Liver (tissue), 9 donors: ENCODE results near the gene EML6. TPM values are rescaled to one million over a fixed set of nuclear protein-coding genes. Genes with fewer than 3 reads are reported as not detected.

ENCODE experiments used
- DNase-seq: peaks from one replicate; pipeline ENCODE4 v3.0.0-alpha.2; 2017; ENCODE audit warnings: low spot score
- H3K27ac ChIP-seq, 2 donors: one replicate each; pipeline ENCODE4 v1.7.0; 2013; ENCODE audit warnings: inconsistent platforms in 2 of 2, low read length in 2 of 2, control low read depth in 1 of 2, low read depth in 1 of 2, mild to moderate bottlenecking in 1 of 2
- H3K27me3 ChIP-seq, 4 donors: one replicate each; pipeline versions ENCODE4 v1.6.1 to v1.7.0; 2013; ENCODE audit warnings: low read length in 3 of 4, inconsistent platforms in 1 of 4, mild to moderate bottlenecking in 1 of 4, moderate library complexity in 1 of 4; ENCODE audit not compliant: control insufficient read depth in 4 of 4, insufficient read depth in 4 of 4
- H3K36me3 ChIP-seq, 4 donors: one replicate each; pipeline versions ENCODE4 v1.6.1 to v1.7.0; 2013; ENCODE audit warnings: low read length in 3 of 4, mild to moderate bottlenecking in 3 of 4, low read depth in 1 of 4, moderate library complexity in 1 of 4; ENCODE audit not compliant: control insufficient read depth in 4 of 4, insufficient read depth in 3 of 4
- H3K4me1 ChIP-seq, 4 donors: one replicate each; pipeline versions ENCODE4 v1.6.1 to v1.7.0; 2013; ENCODE audit warnings: low read length in 3 of 4, mild to moderate bottlenecking in 3 of 4, moderate library complexity in 1 of 4; ENCODE audit not compliant: control insufficient read depth in 4 of 4, insufficient read depth in 4 of 4
- H3K4me3 ChIP-seq, 3 donors: one replicate each; pipeline versions ENCODE4 v1.6.1 to v1.7.0; 2013; ENCODE audit warnings: low read length in 3 of 3, control low read depth in 1 of 3, low read depth in 1 of 3, mild to moderate bottlenecking in 1 of 3
- H3K9ac ChIP-seq, 2 donors: one replicate each; pipeline ENCODE4 v1.7.0; 2013; ENCODE audit warnings: low read length in 2 of 2, mild to moderate bottlenecking in 2 of 2, moderate library complexity in 2 of 2, control low read depth in 1 of 2, low read depth in 1 of 2
- H3K9me3 ChIP-seq, 4 donors: one replicate each; pipeline versions ENCODE4 v1.6.1 to v1.7.0; 2013; ENCODE audit warnings: low read length in 3 of 4; ENCODE audit not compliant: control insufficient read depth in 4 of 4
- CTCF ChIP-seq: fragments of 150-350 bp; IDR thresholded peaks from 2 replicates; pipeline ENCODE4 v1.5.1; 2017; ENCODE audit warnings: improper control_type of control experiment, low read depth, low read length; ENCODE audit not compliant: missing input control
- EGR1 ChIP-seq, 2 donors: IDR thresholded peaks; 2 replicates each; pipeline ENCODE4 v1.6.1; 2016 to 2018; ENCODE audit warnings: antibody characterized with exemption in 2 of 2, low read depth in 2 of 2
- FOXA2 ChIP-seq: IDR thresholded peaks from 2 replicates; pipeline ENCODE4 v1.6.1; 2016; ENCODE audit warnings: antibody characterized with exemption
- GABPA ChIP-seq, 2 donors: IDR thresholded peaks in 1 of 2; conservative IDR thresholded peaks in 1 of 2; 2 replicates each; pipeline ENCODE4 v1.6.1; 2016; ENCODE audit warnings: antibody characterized with exemption in 2 of 2, mild to moderate bottlenecking in 1 of 2, moderate library complexity in 1 of 2
- HNF4A ChIP-seq, 2 donors: conservative IDR thresholded peaks; 2 replicates each; pipeline ENCODE4 v1.6.1; 2016; ENCODE audit warnings: antibody characterized with exemption in 2 of 2, mild to moderate bottlenecking in 2 of 2
- JUND ChIP-seq, 2 donors: IDR thresholded peaks; 2 replicates each; pipeline ENCODE4 v1.6.1; 2016; ENCODE audit warnings: antibody characterized with exemption in 2 of 2
- MAX ChIP-seq: IDR thresholded peaks from 2 replicates; pipeline ENCODE4 v1.6.1; 2016; ENCODE audit warnings: antibody characterized with exemption
- NR2F2 ChIP-seq: IDR thresholded peaks from 2 replicates; pipeline ENCODE4 v1.6.1; 2016; ENCODE audit warnings: antibody characterized with exemption
- RAD21 ChIP-seq, 2 donors: IDR thresholded peaks; 2 replicates each; pipeline ENCODE4 v1.6.1; 2016; ENCODE audit warnings: antibody characterized with exemption in 2 of 2, mild to moderate bottlenecking in 2 of 2
- REST ChIP-seq: IDR thresholded peaks from 2 replicates; pipeline ENCODE4 v1.6.1; 2016; ENCODE audit warnings: antibody characterized with exemption, mild to moderate bottlenecking
- RXRA ChIP-seq, 2 donors: IDR thresholded peaks; 2 replicates each; pipeline ENCODE4 v1.6.1; 2017 to 2018; ENCODE audit warnings: antibody characterized with exemption in 2 of 2, mild to moderate bottlenecking in 1 of 2
- SP1 ChIP-seq: IDR thresholded peaks from 2 replicates; pipeline ENCODE4 v1.6.1; 2018; ENCODE audit warnings: antibody characterized with exemption, mild to moderate bottlenecking
- TAF1 ChIP-seq: conservative IDR thresholded peaks from 2 replicates; pipeline ENCODE4 v1.6.1; 2016; ENCODE audit warnings: antibody characterized with exemption, mild to moderate bottlenecking
- YY1 ChIP-seq: IDR thresholded peaks from 2 replicates; pipeline ENCODE4 v1.6.1; 2016; ENCODE audit warnings: antibody characterized with exemption, mild to moderate bottlenecking
- ZBTB33 ChIP-seq: IDR thresholded peaks from 2 replicates; pipeline ENCODE4 v1.6.1; 2016; ENCODE audit warnings: antibody characterized with exemption
- WGBS: extraction: QIAGEN DNeasy Blood & Tissue Kit; methylation state at CpG from one replicate; pipeline ENCODE4 v1.1.7; 2013; 5-methylcytosine and 5-hydroxymethylcytosine counted together
- polyA plus RNA-seq, 2 donors: library from polyadenylated mRNA; stranded (reverse) in 1 of 2; unstranded in 1 of 2; fragments of 200-250 nt in 1 of 2; fragments of >200 nt in 1 of 2; fragmentation: Nextera tagmentation in 1 of 2; extraction: Ambion mirVana in 1 of 2; gene quantifications; one replicate each; pipeline versions ENCODE4 v1.2.1 to v1.2.3, GENCODE V29; 2013 to 2015
- total RNA-seq, 2 donors: library from RNA; depleted of rRNA; stranded (reverse); fragments of >200 nt; gene quantifications; one replicate each; pipeline ENCODE4 v1.2.3, GENCODE V29; 2014
- donor health status: healthy.
- donor health status: healthy.
- donor health status: healthy.
- donor health status: healthy.
- donor health status: healthy.

The EML6 gene
- total and polyA plus RNA-seq, 4 donors, result 0.33 to 3.0 (median 1.4) TPM

GRCh38 chr2:55010915-55011314 is 287.5 kb downstream of the EML6 start:
- Histone ChIP-seq H3K36me3 (no peaks in the 10 kb centered on the region), H3K4me1 (peaks cover 4 to 46% (median 42%) of the 10 kb centered on the region in 4 donors), H3K4me3 (no peak overlapping the region), H3K27me3 (no peaks in the 10 kb centered on the region), H3K27ac (peak overlapping the region; percentile 87 to 90), H3K9me3 (no peaks in the 10 kb centered on the region), H3K9ac (peak overlapping the region in 1 of 2 donors; percentile 98)
- 45% methylated on average over 2 of the region's 2 CpGs for WGBS
- peak in 1 of 2 donors; percentile 36 for TF ChIP-seq HNF4A (conservative IDR thresholded peaks at IDR 0.05)
- TF ChIP-seq EGR1 (IDR thresholded peaks at IDR 0.05; ENCODE audit: low read depth in 2 of 2), result no peak
- no peak for TF ChIP-seq GABPA (IDR thresholded peaks at IDR 0.05 in 1 of 2, conservative IDR thresholded peaks at IDR 0.05 in 1 of 2)
- TF ChIP-seq TAF1, result peak; percentile 45
- TF ChIP-seq YY1, result peak; percentile 81
- no peak for DNase-seq

GRCh38 chr2:55011831-55012671 is 288.6 kb downstream of the EML6 start:
- H3K9me3 ChIP-seq, result no peaks in the 10 kb centered on the region
- no peak for TF ChIP-seq TAF1
- no peak for TF ChIP-seq NR2F2
- TF ChIP-seq GABPA (IDR thresholded peaks at IDR 0.05 in 1 of 2, conservative IDR thresholded peaks at IDR 0.05 in 1 of 2), result no peak
- no peak for TF ChIP-seq MAX
- peak; percentile 18 for TF ChIP-seq FOXA2
- TF ChIP-seq HNF4A (conservative IDR thresholded peaks at IDR 0.05), result peak in 1 of 2 donors; percentile 48
- TF ChIP-seq EGR1 (IDR thresholded peaks at IDR 0.05; ENCODE audit: low read depth in 2 of 2), result no peak
- TF ChIP-seq SP1, result peak; percentile 53
- peak; percentile 80 for TF ChIP-seq YY1
- TF ChIP-seq RAD21 (IDR thresholded peaks at IDR 0.05), result peak; percentile 15 to 23
- no peak for TF ChIP-seq ZBTB33
- TF ChIP-seq RXRA (IDR thresholded peaks at IDR 0.05), result peak in 1 of 2 donors; percentile 34
- peak; percentile 78 for TF ChIP-seq REST
- no peak for TF ChIP-seq CTCF
- no peak for TF ChIP-seq JUND (IDR thresholded peaks at IDR 0.05)
- H3K36me3 ChIP-seq, result no peaks in the 10 kb centered on the region
- peak overlapping the region; percentile 87 to 90 for H3K27ac ChIP-seq
- DNase-seq, result no peak
- H3K27me3 ChIP-seq, result no peaks in the 10 kb centered on the region
- H3K4me1 ChIP-seq, result peaks cover 3 to 38% (median 34%) of the 10 kb centered on the region in 4 donors
- WGBS, result 13% methylated on average over 6 of the region's 6 CpGs
- no peak overlapping the region for H3K4me3 ChIP-seq
- H3K9ac ChIP-seq, result peak overlapping the region; percentile 43 to 90
